ENCODE measurements around the gene KCNMB1. TPM values are rescaled to one million over a fixed set of nuclear protein-coding genes. Genes with fewer than 3 reads are reported as not detected.

Gene KCNMB1
- polyA plus RNA-seq, 1 donor from 2014 or later, result not detected

- no peaks in the 10 kb centered on the region for H3F3A ChIP-seq (ENCODE audit: insufficient read depth, low read length, poor library complexity, severe bottlenecking)
- no peaks in the 10 kb centered on the region for H3K36me3 ChIP-seq (ENCODE audit: insufficient read depth, low read length)
- H3K4me2 ChIP-seq (ENCODE audit: low read length), result no peak overlapping the region
- H3K27ac ChIP-seq (ENCODE audit: low read length), result no peak overlapping the region
- no peak overlapping the region for H2AFZ ChIP-seq (ENCODE audit: low read depth, low read length)
- no peaks in the 10 kb centered on the region for H3K27me3 ChIP-seq (ENCODE audit: insufficient read depth, low read depth, low read length)
- H3K79me2 ChIP-seq (replicated peaks; ENCODE audit: insufficient read depth, low read length), result no peaks in the 10 kb centered on the region
- H4K20me1 ChIP-seq (ENCODE audit: insufficient read depth), result no peaks in the 10 kb centered on the region
- no peak overlapping the region for H3K4me3 ChIP-seq (ENCODE audit: low read length)
- H3K9me3 ChIP-seq (ENCODE audit: low read length), result no peaks in the 10 kb centered on the region
- no peak overlapping the region for H3K9ac ChIP-seq (ENCODE audit: low read length)
- H3K9me2 ChIP-seq (ENCODE audit: insufficient read depth, low read length), result no peaks in the 10 kb centered on the region
- TF ChIP-seq, protein P1, sequence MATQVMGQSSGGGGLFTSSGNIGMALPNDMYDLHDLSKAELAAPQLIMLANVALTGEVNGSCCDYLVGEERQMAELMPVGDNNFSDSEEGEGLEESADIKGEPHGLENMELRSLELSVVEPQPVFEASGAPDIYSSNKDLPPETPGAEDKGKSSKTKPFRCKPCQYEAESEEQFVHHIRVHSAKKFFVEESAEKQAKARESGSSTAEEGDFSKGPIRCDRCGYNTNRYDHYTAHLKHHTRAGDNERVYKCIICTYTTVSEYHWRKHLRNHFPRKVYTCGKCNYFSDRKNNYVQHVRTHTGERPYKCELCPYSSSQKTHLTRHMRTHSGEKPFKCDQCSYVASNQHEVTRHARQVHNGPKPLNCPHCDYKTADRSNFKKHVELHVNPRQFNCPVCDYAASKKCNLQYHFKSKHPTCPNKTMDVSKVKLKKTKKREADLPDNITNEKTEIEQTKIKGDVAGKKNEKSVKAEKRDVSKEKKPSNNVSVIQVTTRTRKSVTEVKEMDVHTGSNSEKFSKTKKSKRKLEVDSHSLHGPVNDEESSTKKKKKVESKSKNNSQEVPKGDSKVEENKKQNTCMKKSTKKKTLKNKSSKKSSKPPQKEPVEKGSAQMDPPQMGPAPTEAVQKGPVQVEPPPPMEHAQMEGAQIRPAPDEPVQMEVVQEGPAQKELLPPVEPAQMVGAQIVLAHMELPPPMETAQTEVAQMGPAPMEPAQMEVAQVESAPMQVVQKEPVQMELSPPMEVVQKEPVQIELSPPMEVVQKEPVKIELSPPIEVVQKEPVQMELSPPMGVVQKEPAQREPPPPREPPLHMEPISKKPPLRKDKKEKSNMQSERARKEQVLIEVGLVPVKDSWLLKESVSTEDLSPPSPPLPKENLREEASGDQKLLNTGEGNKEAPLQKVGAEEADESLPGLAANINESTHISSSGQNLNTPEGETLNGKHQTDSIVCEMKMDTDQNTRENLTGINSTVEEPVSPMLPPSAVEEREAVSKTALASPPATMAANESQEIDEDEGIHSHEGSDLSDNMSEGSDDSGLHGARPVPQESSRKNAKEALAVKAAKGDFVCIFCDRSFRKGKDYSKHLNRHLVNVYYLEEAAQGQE (IDR thresholded peaks at IDR 0.05; ENCODE audit: borderline replicate concordance), result no peak
- TF ChIP-seq RAD21 (conservative IDR thresholded peaks at IDR 0.05) (no peak), TAF1 (IDR thresholded peaks at IDR 0.05; ENCODE audit: low read depth) (no peak), MXI1 (conservative IDR thresholded peaks at IDR 0.05; ENCODE audit: poor library complexity, severe bottlenecking) (no peak), POLR2AphosphoS5 (IDR thresholded peaks at IDR 0.05) (no peak), SMC3 (conservative IDR thresholded peaks at IDR 0.05; ENCODE audit: poor library complexity) (no peak), EZH2 (IDR thresholded peaks at IDR 0.05; ENCODE audit: borderline replicate concordance, insufficient read depth, low read length, poor library complexity, severe bottlenecking) (no peak), EP300 (conservative IDR thresholded peaks at IDR 0.05; ENCODE audit: poor library complexity, severe bottlenecking) (no peak), CTCF (IDR thresholded peaks at IDR 0.05; ENCODE audit: poor library complexity, severe bottlenecking) (no peak)
Observed at GRCh38 chr5:170382790-170383189, 6.4 kb downstream of the KCNMB1 start.

- Histone ChIP-seq H2AFZ (ENCODE audit: low read depth, low read length) (no peak overlapping the region), H3K27ac (ENCODE audit: low read length) (no peak overlapping the region), H3K4me3 (ENCODE audit: low read length) (no peak overlapping the region), H3K9me2 (ENCODE audit: insufficient read depth, low read length) (no peaks in the 10 kb centered on the region), H3K9me3 (ENCODE audit: low read length) (no peaks in the 10 kb centered on the region), H3K4me2 (ENCODE audit: low read length) (no peak overlapping the region), H3K36me3 (ENCODE audit: insufficient read depth, low read length) (no peaks in the 10 kb centered on the region), H3K9ac (ENCODE audit: low read length) (no peak overlapping the region), H3F3A (ENCODE audit: insufficient read depth, low read length, poor library complexity, severe bottlenecking) (no peaks in the 10 kb centered on the region), H3K79me2 (replicated peaks; ENCODE audit: insufficient read depth, low read length) (no peaks in the 10 kb centered on the region), H4K20me1 (ENCODE audit: insufficient read depth) (no peaks in the 10 kb centered on the region), H3K27me3 (ENCODE audit: insufficient read depth, low read depth, low read length) (no peaks in the 10 kb centered on the region)
- TF ChIP-seq EZH2 (IDR thresholded peaks at IDR 0.05; ENCODE audit: borderline replicate concordance, insufficient read depth, low read length, poor library complexity, severe bottlenecking), result no peak
- no peak for TF ChIP-seq TAF1 (IDR thresholded peaks at IDR 0.05; ENCODE audit: low read depth)
- TF ChIP-seq CTCF (IDR thresholded peaks at IDR 0.05; ENCODE audit: poor library complexity, severe bottlenecking), result no peak
- no peak for TF ChIP-seq POLR2AphosphoS5 (IDR thresholded peaks at IDR 0.05)
- TF ChIP-seq SMC3 (conservative IDR thresholded peaks at IDR 0.05; ENCODE audit: poor library complexity), result no peak
- TF ChIP-seq RAD21 (conservative IDR thresholded peaks at IDR 0.05), result no peak
- TF ChIP-seq MXI1 (conservative IDR thresholded peaks at IDR 0.05; ENCODE audit: poor library complexity, severe bottlenecking), result no peak
- TF ChIP-seq, protein P1 (IDR thresholded peaks at IDR 0.05; ENCODE audit: borderline replicate concordance), result no peak
Observed at GRCh38 chr5:170380361-170380951, 8.7 kb downstream of the KCNMB1 start.
